Smooth muscle cell (in vitro differentiated cells): ENCODE measurements around the gene MYO1C. TPM values are rescaled to one million over a fixed set of nuclear protein-coding genes. Genes with fewer than 3 reads are reported as not detected.
"Not testable (repeated sequence)": the region's sequence is repeated elsewhere in the genome, so short reads cannot be mapped to it uniquely, and the experiment has no call there.

ENCODE experiments used
- DNase-seq: peaks from one replicate; lab custom pipeline; 2025; ENCODE audit not compliant: unreplicated experiment; lab: John Stamatoyannopoulos, UW
- H2AFZ ChIP-seq: fragments of 200-600 bp; sonication (generic); 2 replicates; pipeline ENCODE4 v1.6.0; 2016; ENCODE audit warnings: antibody characterized with exemption, low read depth, mild to moderate bottlenecking
- H3F3A ChIP-seq: fragments of 200-600 bp; sonication (generic); 2 replicates; pipeline ENCODE4 v1.6.0; 2017; ENCODE audit warnings: antibody characterized with exemption, low read depth
- H3K27ac ChIP-seq: fragments of 200-600 bp; sonication (generic); 2 replicates; pipeline ENCODE4 v1.5.1; 2016; ENCODE audit warnings: low read depth, mild to moderate bottlenecking
- H3K27me3 ChIP-seq: fragments of 200-600 bp; sonication (generic); 2 replicates; pipeline ENCODE4 v1.6.1; 2016; ENCODE audit warnings: low read depth, mild to moderate bottlenecking
- H3K36me3 ChIP-seq: fragments of 200-600 bp; sonication (generic); 2 replicates; pipeline ENCODE4 v1.5.1; 2016; ENCODE audit warnings: low read depth
- H3K4me1 ChIP-seq: fragments of 200-600 bp; sonication (generic); 2 replicates; pipeline ENCODE4 v1.5.1; 2016; ENCODE audit warnings: low read depth
- H3K4me2 ChIP-seq: fragments of 200-600 bp; sonication (generic); 2 replicates; pipeline ENCODE4 v1.6.0; 2016; ENCODE audit warnings: mild to moderate bottlenecking
- H3K4me3 ChIP-seq: fragments of 200-600 bp; sonication (generic); 2 replicates; pipeline ENCODE4 v1.5.1; 2016; ENCODE audit warnings: mild to moderate bottlenecking
- H3K79me2 ChIP-seq: fragments of 200-600 bp; sonication (generic); 2 replicates; pipeline ENCODE4 v1.6.0; 2016; ENCODE audit warnings: low read depth, mild to moderate bottlenecking
- H3K9ac ChIP-seq: fragments of 200-600 bp; sonication (generic); 2 replicates; pipeline ENCODE4 v1.6.0; 2016; ENCODE audit warnings: low read depth
- H3K9me3 ChIP-seq: fragments of 200-600 bp; sonication (generic); replicated peaks from 2 replicates; pipeline ENCODE4 v1.5.1; 2016; ENCODE audit warnings: low read depth
- H4K20me1 ChIP-seq: fragments of 200-600 bp; sonication (generic); 2 replicates; pipeline ENCODE4 v1.6.0; 2016; ENCODE audit warnings: low read depth
- CTCF ChIP-seq: fragments of 200-600 bp; sonication (generic); IDR thresholded peaks from 2 replicates; pipeline ENCODE4 v1.5.1; 2017; ENCODE audit warnings: borderline replicate concordance, mild to moderate bottlenecking, antibody characterized with exemption; ENCODE audit not compliant: insufficient read depth, poor library complexity, severe bottlenecking
- WGBS: methylation state at CpG from one replicate; pipeline ENCODE4 v1.1.7; 2016; ENCODE audit warnings: low lambda C conversion rate; 5-methylcytosine and 5-hydroxymethylcytosine counted together
- polyA plus RNA-seq: library from polyadenylated mRNA; unstranded; fragments of >200 nt; fragmentation: Nextera tagmentation; extraction: Ambion mirVana; gene quantifications from 2 replicates; pipeline ENCODE4 v1.2.1, GENCODE V29; 2016
- total RNA-seq: library from RNA; depleted of rRNA; stranded (reverse); fragments of >200 nt; gene quantifications from 2 replicates; pipeline ENCODE4 v1.2.3, GENCODE V29; 2014

The MYO1C gene
- total and polyA plus RNA-seq, 2 experiments from 2014 or later = 80.4 to 81.5 TPM

GRCh38 chr17:1511290-1511689 is 18.8 kb upstream of the MYO1C start:
- H3K27ac ChIP-seq = no peak overlapping the region

GRCh38 chr17:1509290-1509881 is 16.9 kb upstream of the MYO1C start:
- peaks cover 3% of the 10 kb centered on the region for H3K79me2 ChIP-seq
- H2AFZ ChIP-seq = no peak overlapping the region
- no peaks in the 10 kb centered on the region for H3K9me3 ChIP-seq
- H3K9ac ChIP-seq = no peak overlapping the region
- no peaks in the 10 kb centered on the region for H3F3A ChIP-seq
- no peaks in the 10 kb centered on the region for H4K20me1 ChIP-seq
- peaks cover 9% of the 10 kb centered on the region for H3K4me1 ChIP-seq
- no peak for TF ChIP-seq CTCF
- DNase-seq = no peak
- H3K4me2 ChIP-seq = no peak overlapping the region
- no peak overlapping the region for H3K27ac ChIP-seq
- no peaks in the 10 kb centered on the region for H3K36me3 ChIP-seq
- H3K4me3 ChIP-seq = no peak overlapping the region
- WGBS = 84% methylated on average over 7 of the region's 7 CpGs
- H3K27me3 ChIP-seq = no peaks in the 10 kb centered on the region

More at GRCh38 chr17:1511290-1511689, 18.8 kb upstream of the MYO1C start:
- Histone ChIP-seq H3K4me3 (no peak overlapping the region), H3K9me3 (no peaks in the 10 kb centered on the region), H3K4me2 (peak overlapping the region; percentile 53), H3K4me1 (peaks cover 15% of the 10 kb centered on the region), H3F3A (no peaks in the 10 kb centered on the region), H3K9ac (no peak overlapping the region), H3K27me3 (no peaks in the 10 kb centered on the region), H2AFZ (no peak overlapping the region), H3K36me3 (no peaks in the 10 kb centered on the region), H3K79me2 (peaks cover 11% of the 10 kb centered on the region), H4K20me1 (no peaks in the 10 kb centered on the region)
- WGBS = 47% methylated on average over 11 of the region's 11 CpGs
- no peak for TF ChIP-seq CTCF
- DNase-seq = no peak

GRCh38 chr17:1508709-1509108 is 16.2 kb upstream of the MYO1C start:
- H3K27ac ChIP-seq = not testable (repeated sequence)
- no CpG with 5 or more reads among the region's 25 CpGs for WGBS

GRCh38 chr17:1506649-1507267 is 14.3 kb upstream of the MYO1C start:
- no peaks in the 10 kb centered on the region for H3K36me3 ChIP-seq
- peaks cover 7% of the 10 kb centered on the region for H3K4me1 ChIP-seq
- no peak overlapping the region for H2AFZ ChIP-seq
- no peaks in the 10 kb centered on the region for H3K27me3 ChIP-seq
- no peaks in the 10 kb centered on the region for H4K20me1 ChIP-seq
- no peaks in the 10 kb centered on the region for H3K79me2 ChIP-seq
- H3K4me3 ChIP-seq = no peak overlapping the region
- H3K27ac ChIP-seq = no peak overlapping the region
- TF ChIP-seq CTCF = no peak
- H3K9ac ChIP-seq = no peak overlapping the region
- H3K4me2 ChIP-seq = no peak overlapping the region
- WGBS = 93% methylated on average over 13 of the region's 13 CpGs
- no peak for DNase-seq
- no peaks in the 10 kb centered on the region for H3F3A ChIP-seq
- no peaks in the 10 kb centered on the region for H3K9me3 ChIP-seq

More at GRCh38 chr17:1508709-1509108, 16.2 kb upstream of the MYO1C start:
- H3K36me3 ChIP-seq, H3K27me3 ChIP-seq, H3K4me2 ChIP-seq, H3K9ac ChIP-seq, H2AFZ ChIP-seq, H3K79me2 ChIP-seq, DNase-seq, H3K4me3 ChIP-seq, H4K20me1 ChIP-seq, H3K9me3 ChIP-seq, H3K4me1 ChIP-seq, H3F3A ChIP-seq: not testable (repeated sequence)
